Peyer's patch (tissue), 4 donors: ENCODE results near the gene ANKFY1. TPM values are rescaled to one million over a fixed set of nuclear protein-coding genes. Genes with fewer than 3 reads are reported as not detected.

ENCODE experiments used
- DNase-seq, 3 donors: peaks; one replicate each; pipeline ENCODE4 v3.0.0-alpha.2; 2017 to 2019
- H3K27ac ChIP-seq, 4 donors: fragments of 200-600 bp; sonication (generic); one replicate each; pipeline ENCODE4 v1.5.1; 2016 to 2019
- H3K27me3 ChIP-seq, 2 donors: fragments of 200-600 bp; sonication (generic); one replicate each; pipeline ENCODE4 v1.5.1; 2019
- H3K36me3 ChIP-seq, 3 donors: fragments of 200-600 bp; sonication (generic); one replicate each; pipeline ENCODE4 v1.5.1; 2016 to 2019
- H3K4me1 ChIP-seq, 4 donors: fragments of 200-600 bp; sonication (generic); one replicate each; pipeline ENCODE4 v1.5.1; 2016 to 2019
- H3K4me3 ChIP-seq, 4 donors: fragments of 200-600 bp; sonication (generic); 1 replicate in 3 of 4; 2 replicates in 1 of 4; pipeline ENCODE4 v1.5.1; 2016 to 2019; ENCODE audit warnings: mild to moderate bottlenecking in 1 of 4
- H3K9me3 ChIP-seq, 4 donors: fragments of 200-600 bp; sonication (generic); one replicate each; pipeline ENCODE4 v1.5.1; 2016 to 2019; ENCODE audit warnings: mild to moderate bottlenecking in 1 of 4
- CTCF ChIP-seq, 6 experiments: fragments of 450-650 bp in 4 of 6; fragments of 200-600 bp in 2 of 6; sonication (generic) in 1 of 6; IDR thresholded peaks; one replicate each; pipeline ENCODE4 v1.5.1; 2017 to 2019; ENCODE audit warnings: antibody characterized with exemption in 6 of 6, mild to moderate bottlenecking in 3 of 6, moderate library complexity in 1 of 6
- POLR2A ChIP-seq, 2 donors: fragments of 450-650 bp; IDR thresholded peaks; one replicate each; pipeline ENCODE4 v1.5.1; 2017; ENCODE audit warnings: antibody characterized with exemption in 2 of 2, mild to moderate bottlenecking in 2 of 2, moderate library complexity in 2 of 2
- total RNA-seq, 4 donors: library from RNA; depleted of rRNA; stranded (reverse); fragments of >200 nt; gene quantifications; one replicate each; pipeline ENCODE4 v1.1.0, GENCODE V29; 2016

ANKFY1 gene
- total RNA-seq, 4 donors from 2014 or later, result 40.8 to 57.1 (median 48.5) TPM

- Histone ChIP-seq H3K27ac (peak overlapping the region in 1 of 4 donors; percentile 9), H3K36me3 (peaks cover 0 to 30% (median 0%) of the 10 kb centered on the region in 3 donors), H3K9me3 (no peaks in the 10 kb centered on the region), H3K27me3 (no peaks in the 10 kb centered on the region), H3K4me1 (peaks cover 0 to 4% (median 0%) of the 10 kb centered on the region in 4 donors), H3K4me3 (no peak overlapping the region)
- no peak for TF ChIP-seq CTCF (IDR thresholded peaks at IDR 0.05)
- TF ChIP-seq POLR2A (IDR thresholded peaks at IDR 0.05), result no peak
- no peak for DNase-seq
Observed at GRCh38 chr17:4162321-4162720, 101.5 kb downstream of the ANKFY1 start.

- TF ChIP-seq CTCF (IDR thresholded peaks at IDR 0.05) (no peak), POLR2A (IDR thresholded peaks at IDR 0.05) (no peak)
- H3K9me3 ChIP-seq, result no peaks in the 10 kb centered on the region
- no peak for DNase-seq
- no peak overlapping the region for H3K4me3 ChIP-seq
- peaks cover 0 to 30% (median 0%) of the 10 kb centered on the region in 3 donors for H3K36me3 ChIP-seq
- peaks cover 0 to 4% (median 0%) of the 10 kb centered on the region in 4 donors for H3K4me1 ChIP-seq
- H3K27ac ChIP-seq, result no peak overlapping the region
- H3K27me3 ChIP-seq, result no peaks in the 10 kb centered on the region
Observed at GRCh38 chr17:4161967-4162305, 101.8 kb downstream of the ANKFY1 start.

GRCh38 chr17:4161192-4161966 is 102.4 kb downstream of the ANKFY1 start:
- peaks cover 0 to 26% (median 0%) of the 10 kb centered on the region in 3 donors for H3K36me3 ChIP-seq
- H3K9me3 ChIP-seq, result no peaks in the 10 kb centered on the region
- no peak overlapping the region for H3K4me3 ChIP-seq
- peaks cover 0 to 4% (median 0%) of the 10 kb centered on the region in 4 donors for H3K4me1 ChIP-seq
- H3K27ac ChIP-seq, result no peak overlapping the region
- DNase-seq, result no peak
- H3K27me3 ChIP-seq, result no peaks in the 10 kb centered on the region
- TF ChIP-seq POLR2A (IDR thresholded peaks at IDR 0.05), result no peak

GRCh38 chr17:4160294-4160859 is 103.4 kb downstream of the ANKFY1 start:
- TF ChIP-seq POLR2A (IDR thresholded peaks at IDR 0.05) (no peak), CTCF (IDR thresholded peaks at IDR 0.05) (no peak)
- Histone ChIP-seq H3K27ac (no peak overlapping the region), H3K4me1 (peaks cover 0 to 4% (median 0%) of the 10 kb centered on the region in 4 donors), H3K9me3 (no peaks in the 10 kb centered on the region), H3K36me3 (peaks cover 0 to 26% (median 0%) of the 10 kb centered on the region in 3 donors), H3K27me3 (no peaks in the 10 kb centered on the region), H3K4me3 (no peak overlapping the region)
- DNase-seq, result no peak

- no peaks in the 10 kb centered on the region for H3K27me3 ChIP-seq
- TF ChIP-seq CTCF (IDR thresholded peaks at IDR 0.05), result no peak
- no peak for TF ChIP-seq POLR2A (IDR thresholded peaks at IDR 0.05)
- DNase-seq, result no peak
- peaks cover 0 to 4% (median 0%) of the 10 kb centered on the region in 4 donors for H3K4me1 ChIP-seq
- H3K4me3 ChIP-seq, result no peak overlapping the region
- no peaks in the 10 kb centered on the region for H3K9me3 ChIP-seq
- peaks cover 0 to 32% (median 0%) of the 10 kb centered on the region in 3 donors for H3K36me3 ChIP-seq
- no peak overlapping the region for H3K27ac ChIP-seq
Observed at GRCh38 chr17:4159761-4160160, 104.0 kb downstream of the ANKFY1 start.

- peaks cover 0 to 34% (median 0%) of the 10 kb centered on the region in 3 donors for H3K36me3 ChIP-seq
- no peak for DNase-seq
- H3K27me3 ChIP-seq, result no peaks in the 10 kb centered on the region
- no peaks in the 10 kb centered on the region for H3K9me3 ChIP-seq
- TF ChIP-seq CTCF (IDR thresholded peaks at IDR 0.05), result no peak
- TF ChIP-seq POLR2A (IDR thresholded peaks at IDR 0.05), result no peak
- H3K27ac ChIP-seq, result no peak overlapping the region
- H3K4me3 ChIP-seq, result no peak overlapping the region
- H3K4me1 ChIP-seq, result peaks cover 0 to 4% (median 0%) of the 10 kb centered on the region in 4 donors
Observed at GRCh38 chr17:4157618-4158333, 106.0 kb downstream of the ANKFY1 start.
